Endothelial cell of umbilical vein (primary cell): ENCODE measurements around the gene RAP1GAP2. TPM values are rescaled to one million over a fixed set of nuclear protein-coding genes. Genes with fewer than 3 reads are reported as not detected.

ENCODE experiments used
- BruUV-seq: library from RNA; stranded (reverse); fragments of 400-500 nt; replicated peaks from 2 replicates; lab custom pipeline; 2021; lab: Mats Ljungman, UMichigan
- CTCF ChIA-PET: fragments of 300-600, 350-600 bp; sonication (Branson Sonifier 250); formaldehyde crosslinking; loops from one replicate; lab custom pipeline; 2021; ENCODE audit warnings: antibody characterized with exemption, inconsistent platforms; lab: Charles Lee
- POLR2A ChIA-PET: fragments of 300-600, 350-600 bp; sonication (Branson Sonifier 250); formaldehyde crosslinking; loops from one replicate; lab custom pipeline; 2021; ENCODE audit warnings: antibody characterized with exemption, inconsistent platforms; lab: Charles Lee
- DNase-seq: peaks from one replicate; pipeline ENCODE4 v3.0.0-alpha.2; 2011; ENCODE audit warnings: low read depth, low spot score
- FAIRE-seq: peaks from 2 replicates; lab custom pipeline; 2011; peaks lifted over from hg19 to GRCh38; lab: Jason Lieb, UNC
- H2AFZ ChIP-seq: 2 replicates; pipeline ENCODE4 v1.6.0; 2012; ENCODE audit warnings: low read depth, low read length, control low read depth, inconsistent platforms
- H3K27ac ChIP-seq: 2 replicates; pipeline ENCODE4 v1.5.1; 2011; ENCODE audit warnings: low read depth, mild to moderate bottlenecking, control low read depth, low read length, moderate library complexity; ENCODE audit not compliant: insufficient read depth
- H3K27me3 ChIP-seq, 2 experiments: 2 replicates each; pipeline versions ENCODE4 v1.6.0 to v1.6.1; 2011; ENCODE audit warnings: low read length in 2 of 2, mixed read lengths in 1 of 2; ENCODE audit not compliant: control insufficient read depth in 2 of 2, insufficient read depth in 2 of 2
- H3K36me3 ChIP-seq, 2 experiments: 2 replicates in 1 of 2; 3 replicates in 1 of 2; pipeline ENCODE4 v1.5.1; 2011; ENCODE audit warnings: low read length in 2 of 2, mild to moderate bottlenecking in 1 of 2, moderate library complexity in 1 of 2; ENCODE audit not compliant: control insufficient read depth in 2 of 2, insufficient read depth in 2 of 2; ENCODE audit errors: extremely low read depth in 1 of 2
- H3K4me1 ChIP-seq: 3 replicates; pipeline ENCODE4 v1.5.1; 2011; ENCODE audit warnings: mild to moderate bottlenecking, low read length; ENCODE audit not compliant: control insufficient read depth, insufficient read depth; ENCODE audit errors: extremely low read depth
- H3K4me2 ChIP-seq: 2 replicates; pipeline ENCODE4 v1.6.1; 2011; ENCODE audit warnings: low read length, control low read depth, mixed read lengths; ENCODE audit not compliant: insufficient read depth
- H3K4me3 ChIP-seq, 3 experiments: fragments of 200-600 bp in 1 of 3; sonication (generic), shearing (Covaris generic) in 1 of 3; replicated peaks in 1 of 3; 2 replicates each; pipeline ENCODE4 v1.5.1; 2011 to 2016; ENCODE audit warnings: control low read depth in 3 of 3, low read length in 3 of 3, mild to moderate bottlenecking in 2 of 3, inconsistent platforms in 1 of 3, low read depth in 1 of 3, moderate library complexity in 1 of 3; ENCODE audit not compliant: insufficient read depth in 1 of 3
- H3K79me2 ChIP-seq: 2 replicates; pipeline ENCODE4 v1.6.0; 2012; ENCODE audit warnings: low read length, inconsistent platforms; ENCODE audit not compliant: control insufficient read depth, insufficient read depth
- H3K9ac ChIP-seq: replicated peaks from 2 replicates; pipeline ENCODE3; 2011; ENCODE audit warnings: low read length, control low read depth; ENCODE audit not compliant: insufficient read depth; ENCODE audit errors: extremely low read depth
- H3K9me1 ChIP-seq: replicated peaks from 3 replicates; pipeline ENCODE4 v1.6.0; 2011; ENCODE audit warnings: mild to moderate bottlenecking, low read length; ENCODE audit not compliant: control insufficient read depth, insufficient read depth; ENCODE audit errors: extremely low read depth
- H3K9me3 ChIP-seq: replicated peaks from 2 replicates; pipeline ENCODE4 v1.5.1; 2012; ENCODE audit warnings: low read length, inconsistent platforms; ENCODE audit not compliant: control insufficient read depth, insufficient read depth
- H4K20me1 ChIP-seq: replicated peaks from 2 replicates; pipeline ENCODE3; 2011; ENCODE audit warnings: mild to moderate bottlenecking, low read length; ENCODE audit not compliant: control insufficient read depth, insufficient read depth; ENCODE audit errors: extremely low read depth
- EZH2 ChIP-seq: IDR thresholded peaks from 2 replicates; pipeline ENCODE4 v1.6.1; 2012; ENCODE audit warnings: borderline replicate concordance, low read depth, mild to moderate bottlenecking, moderate library complexity, low read length, inconsistent platforms; ENCODE audit not compliant: severe bottlenecking
- FOS ChIP-seq: IDR thresholded peaks from 2 replicates; pipeline ENCODE4 v1.6.1; 2011; ENCODE audit warnings: mild to moderate bottlenecking, low read length, moderate library complexity, borderline replicate concordance; ENCODE audit not compliant: insufficient read depth
- GATA2 ChIP-seq: IDR thresholded peaks from 2 replicates; pipeline ENCODE4 v1.7.0; 2011; ENCODE audit warnings: low read depth, mild to moderate bottlenecking, moderate library complexity, mixed read lengths, low read length; ENCODE audit not compliant: insufficient read length, insufficient read depth
- JUN ChIP-seq: IDR thresholded peaks from 2 replicates; pipeline ENCODE4 v1.6.1; 2011; ENCODE audit warnings: borderline replicate concordance, low read depth; ENCODE audit not compliant: insufficient read length, insufficient read depth
- MYC ChIP-seq: IDR thresholded peaks from one replicate; pipeline ENCODE4 v1.6.1; 2011; ENCODE audit warnings: mild to moderate bottlenecking, low read depth, low read length
- POLR2A ChIP-seq: IDR thresholded peaks from 2 replicates; pipeline ENCODE4 v1.6.1; 2012; ENCODE audit warnings: low read depth, mild to moderate bottlenecking, control low read depth, low read length
- POLR2AphosphoS5 ChIP-seq: IDR thresholded peaks from 2 replicates; pipeline ENCODE4 v1.6.1; 2012; ENCODE audit warnings: low read depth, mild to moderate bottlenecking, control low read depth, low read length, moderate library complexity; ENCODE audit not compliant: insufficient read depth
- dilution Hi-C: fragments of 300-500 bp; cut with MboI; formaldehyde crosslinking; loops from one replicate; pipeline ENCODE4 v1.15.0; 2019; ENCODE audit warnings: low sequenced_read_pairs; ENCODE audit not compliant: extremely low pct_ligation_motif_present
- intact Hi-C: fragments of 100-400 bp; cut with micrococcal nuclease; formaldehyde crosslinking; loops from one replicate; pipeline ENCODE4 v1.10.0; 2022
- polyA plus RNA-seq, 4 experiments: library from polyadenylated mRNA; depleted of rRNA in 3 of 4; stranded (reverse) in 3 of 4; unstranded in 1 of 4; fragments of >200 nt; gene quantifications; 2 replicates each; pipeline versions ENCODE4 v1.2.1 to v1.2.3, GENCODE V29; 2011 to 2012; ENCODE audit warnings: missing spikeins in 1 of 4
- total RNA-seq: library from RNA; stranded (reverse); gene quantifications from 2 replicates; pipeline ENCODE4 v1.2.3, GENCODE V29; 2021
- TF ChIP-seq, protein P1 (sequence below): IDR thresholded peaks from 2 replicates; pipeline ENCODE4 v1.6.1; 2011; ENCODE audit not compliant: insufficient read depth, insufficient read length
- TF ChIP-seq, protein P2 (sequence below), 2 donors: IDR thresholded peaks; 1 replicate in 1 of 2; 2 replicates in 1 of 2; pipeline ENCODE4 v1.5.1; 2011; ENCODE audit warnings: low read length in 2 of 2, mild to moderate bottlenecking in 2 of 2, moderate library complexity in 2 of 2, control low read depth in 1 of 2, inconsistent platforms in 1 of 2, low read depth in 1 of 2; ENCODE audit not compliant: insufficient read depth in 1 of 2; ENCODE audit errors: extremely low read depth in 1 of 2

Gene RAP1GAP2
- total and polyA plus RNA-seq, 2 donors (not counting 3 experiments of a cell fraction or from before 2014, with no cell fraction given) = 1.4 to 3.6 TPM

DNA sequence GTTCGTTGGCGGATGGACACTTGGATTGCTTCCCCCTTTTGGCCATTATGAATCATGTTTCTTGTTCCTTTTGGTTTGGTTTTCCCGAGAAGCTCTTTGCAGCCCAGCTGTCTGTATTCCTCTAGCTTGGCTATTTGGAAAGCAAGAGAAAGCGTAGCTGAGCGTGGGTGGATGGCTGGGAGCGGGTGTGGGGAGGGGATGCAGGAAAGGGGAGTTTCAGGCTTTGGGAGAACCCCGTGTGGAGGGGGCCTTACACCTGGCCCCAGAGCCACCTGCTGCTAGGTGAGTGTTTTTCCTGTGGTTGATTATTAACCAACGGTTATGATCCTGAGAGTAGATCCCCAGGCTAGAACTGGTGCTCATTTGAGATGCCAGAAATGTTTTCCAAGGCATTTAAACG is 103.7 kb downstream of the RAP1GAP2 start:
- ChIA-PET CTCF (interaction anchor here (0.6 to 0.7 kb wide), 2 partner anchors 51 to 81 kb away, joined by 3 read pairs; no protein-coding TSS in a partner anchor), POLR2A (no interaction called here)
- H2AFZ ChIP-seq = no peak overlapping the region
- H3K79me2 ChIP-seq = no peaks in the 10 kb centered on the region
- no peaks in the 10 kb centered on the region for H3K4me1 ChIP-seq
- no peak overlapping the region for H3K4me3 ChIP-seq
- intact Hi-C loops = no loop called here
- TF ChIP-seq, protein P1, sequence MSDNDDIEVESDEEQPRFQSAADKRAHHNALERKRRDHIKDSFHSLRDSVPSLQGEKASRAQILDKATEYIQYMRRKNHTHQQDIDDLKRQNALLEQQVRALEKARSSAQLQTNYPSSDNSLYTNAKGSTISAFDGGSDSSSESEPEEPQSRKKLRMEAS = no peak
- TF ChIP-seq POLR2A = no peak
- TF ChIP-seq, protein P2, sequence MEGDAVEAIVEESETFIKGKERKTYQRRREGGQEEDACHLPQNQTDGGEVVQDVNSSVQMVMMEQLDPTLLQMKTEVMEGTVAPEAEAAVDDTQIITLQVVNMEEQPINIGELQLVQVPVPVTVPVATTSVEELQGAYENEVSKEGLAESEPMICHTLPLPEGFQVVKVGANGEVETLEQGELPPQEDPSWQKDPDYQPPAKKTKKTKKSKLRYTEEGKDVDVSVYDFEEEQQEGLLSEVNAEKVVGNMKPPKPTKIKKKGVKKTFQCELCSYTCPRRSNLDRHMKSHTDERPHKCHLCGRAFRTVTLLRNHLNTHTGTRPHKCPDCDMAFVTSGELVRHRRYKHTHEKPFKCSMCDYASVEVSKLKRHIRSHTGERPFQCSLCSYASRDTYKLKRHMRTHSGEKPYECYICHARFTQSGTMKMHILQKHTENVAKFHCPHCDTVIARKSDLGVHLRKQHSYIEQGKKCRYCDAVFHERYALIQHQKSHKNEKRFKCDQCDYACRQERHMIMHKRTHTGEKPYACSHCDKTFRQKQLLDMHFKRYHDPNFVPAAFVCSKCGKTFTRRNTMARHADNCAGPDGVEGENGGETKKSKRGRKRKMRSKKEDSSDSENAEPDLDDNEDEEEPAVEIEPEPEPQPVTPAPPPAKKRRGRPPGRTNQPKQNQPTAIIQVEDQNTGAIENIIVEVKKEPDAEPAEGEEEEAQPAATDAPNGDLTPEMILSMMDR (IDR thresholded peaks at IDR 0.05; ENCODE audit: extremely low read depth in 1 of 2, insufficient read depth in 1 of 2, low read depth in 1 of 2, low read length in 2 of 2) = no peak
- no peak for TF ChIP-seq MYC
- TF ChIP-seq FOS = no peak
- TF ChIP-seq JUN = no peak
- no peak for TF ChIP-seq GATA2
- TF ChIP-seq POLR2AphosphoS5 = no peak
- TF ChIP-seq EZH2 = no peak
- H3K4me2 ChIP-seq = no peak overlapping the region
- no peaks in the 10 kb centered on the region for H3K36me3 ChIP-seq
- H4K20me1 ChIP-seq = no peaks in the 10 kb centered on the region
- no peak for FAIRE-seq
- no peak for DNase-seq
- no peak overlapping the region for H3K9ac ChIP-seq
- BruUV-seq = no TSS peak
- no peaks in the 10 kb centered on the region for H3K9me1 ChIP-seq
- H3K9me3 ChIP-seq = no peaks in the 10 kb centered on the region
- H3K27ac ChIP-seq = no peak overlapping the region
- dilution Hi-C loops = no loop called here
- H3K27me3 ChIP-seq = no peaks in the 10 kb centered on the region
